H9 (cell line): ENCODE data around the gene ALOX12B. TPM values are rescaled to one million over a fixed set of nuclear protein-coding genes. Genes with fewer than 3 reads are reported as not detected.

ENCODE experiments used
- DNase-seq: peaks from one replicate; pipeline ENCODE4 v3.0.0-alpha.2; 2017
- H2AFZ ChIP-seq: one replicate; pipeline ENCODE4 v1.6.1; 2013; ENCODE audit warnings: mild to moderate bottlenecking, low read length, control low read depth, moderate library complexity
- H2AK5ac ChIP-seq: 2 replicates; pipeline ENCODE4 v1.6.1; 2013; ENCODE audit warnings: low read length, control low read depth, mixed read lengths; ENCODE audit not compliant: insufficient read length
- H2BK120ac ChIP-seq: one replicate; pipeline ENCODE4 v1.6.1; 2013; ENCODE audit warnings: low read depth, mild to moderate bottlenecking, low read length, control low read depth, inconsistent platforms; ENCODE audit not compliant: poor library complexity, severe bottlenecking
- H2BK12ac ChIP-seq: 2 replicates; pipeline ENCODE4 v1.6.1; 2013; ENCODE audit warnings: low read length, control low read depth, mixed read lengths, low read depth; ENCODE audit not compliant: insufficient read length
- H2BK15ac ChIP-seq: 2 replicates; pipeline ENCODE4 v1.6.1; 2013; ENCODE audit warnings: low read depth, low read length, control low read depth
- H2BK20ac ChIP-seq: one replicate; pipeline ENCODE4 v1.6.1; 2013; ENCODE audit warnings: low read depth, mild to moderate bottlenecking, low read length, control low read depth, inconsistent platforms; ENCODE audit not compliant: poor library complexity, severe bottlenecking
- H2BK5ac ChIP-seq: 2 replicates; pipeline ENCODE4 v1.6.1; 2013; ENCODE audit warnings: low read length, control low read depth, mixed read lengths; ENCODE audit not compliant: insufficient read length
- H3K14ac ChIP-seq: 2 replicates; pipeline ENCODE4 v1.6.1; 2013; ENCODE audit warnings: low read length, control low read depth; ENCODE audit not compliant: insufficient read depth
- H3K18ac ChIP-seq: 2 replicates; pipeline ENCODE4 v1.6.1; 2013; ENCODE audit warnings: low read depth, mild to moderate bottlenecking, mixed read lengths, low read length, control low read depth; ENCODE audit not compliant: insufficient read length
- H3K23ac ChIP-seq: 2 replicates; pipeline ENCODE4 v1.6.1; 2013; ENCODE audit warnings: low read length, control low read depth, mixed read lengths, low read depth; ENCODE audit not compliant: insufficient read length
- H3K23me2 ChIP-seq: 2 replicates; pipeline ENCODE4 v1.6.1; 2013; ENCODE audit warnings: low read depth, mild to moderate bottlenecking, mixed read lengths, low read length, control low read depth; ENCODE audit not compliant: insufficient read length, poor library complexity, severe bottlenecking
- H3K27ac ChIP-seq: 2 replicates; pipeline ENCODE4 v1.5.1; 2013; ENCODE audit warnings: low read length, control low read depth, mixed read lengths, low read depth; ENCODE audit not compliant: insufficient read length
- H3K27me3 ChIP-seq: 2 replicates; pipeline ENCODE4 v1.6.1; 2013; ENCODE audit warnings: low read length, control low read depth, inconsistent platforms; ENCODE audit not compliant: insufficient read depth
- H3K4ac ChIP-seq: 2 replicates; pipeline ENCODE4 v1.6.1; 2013; ENCODE audit warnings: low read depth, mild to moderate bottlenecking, control low read depth, inconsistent platforms, low read length, moderate library complexity
- H3K4me1 ChIP-seq: 2 replicates; pipeline ENCODE4 v1.6.1; 2013; ENCODE audit warnings: low read length, control low read depth, inconsistent platforms; ENCODE audit not compliant: insufficient read depth
- H3K4me2 ChIP-seq: 2 replicates; pipeline ENCODE4 v1.6.1; 2013; ENCODE audit warnings: low read length, control low read depth, mixed read lengths; ENCODE audit not compliant: insufficient read length, insufficient read depth
- H3K56ac ChIP-seq: 2 replicates; pipeline ENCODE4 v1.6.1; 2013; ENCODE audit warnings: low read depth, mild to moderate bottlenecking, mixed read lengths, low read length, control low read depth; ENCODE audit not compliant: insufficient read length
- H3K79me1 ChIP-seq: 2 replicates; pipeline ENCODE4 v1.6.1; 2013; ENCODE audit warnings: low read depth, mild to moderate bottlenecking, moderate library complexity, low read length, control low read depth, inconsistent platforms; ENCODE audit not compliant: insufficient read depth, poor library complexity, severe bottlenecking
- H3K79me2 ChIP-seq: 2 replicates; pipeline ENCODE4 v1.6.1; 2013; ENCODE audit warnings: low read length, control low read depth, inconsistent platforms; ENCODE audit not compliant: insufficient read depth
- H3K9ac ChIP-seq: 2 replicates; pipeline ENCODE4 v1.6.1; 2013; ENCODE audit warnings: low read length, control low read depth, mixed read lengths; ENCODE audit not compliant: insufficient read length; ENCODE audit errors: extremely low read depth
- H3K9me3 ChIP-seq: one replicate; pipeline ENCODE4 v1.6.1; 2013; ENCODE audit warnings: low read depth, low read length, inconsistent platforms; ENCODE audit not compliant: control insufficient read depth
- H3T11ph ChIP-seq: one replicate; pipeline ENCODE4 v1.6.1; 2013; ENCODE audit warnings: mild to moderate bottlenecking, low read length, control low read depth, inconsistent platforms
- H4K20me1 ChIP-seq: one replicate; pipeline ENCODE4 v1.6.1; 2013; ENCODE audit not compliant: control insufficient read depth, insufficient read length, insufficient read depth
- H4K5ac ChIP-seq: 2 replicates; pipeline ENCODE4 v1.6.1; 2013; ENCODE audit warnings: low read depth, mild to moderate bottlenecking, mixed read lengths, low read length, control low read depth; ENCODE audit not compliant: insufficient read length
- H4K8ac ChIP-seq: replicated peaks from 2 replicates; pipeline ENCODE4 v1.6.1; 2013; ENCODE audit warnings: low read length, control low read depth, mixed read lengths, low read depth; ENCODE audit not compliant: insufficient read length
- H4K91ac ChIP-seq: 2 replicates; pipeline ENCODE4 v1.6.1; 2013; ENCODE audit warnings: low read depth, mild to moderate bottlenecking, moderate library complexity, mixed read lengths, low read length, control low read depth; ENCODE audit not compliant: insufficient read length
- H3K27ac Mint-ChIP-seq, 3 experiments: 2 replicates in 2 of 3; 3 replicates in 1 of 3; pipeline ENCODE4 v1.8.0; 2020 to 2021; ENCODE audit warnings: mixed read lengths in 3 of 3, mild to moderate bottlenecking in 1 of 3, moderate library complexity in 1 of 3
- H3K27me3 Mint-ChIP-seq: 2 replicates; pipeline ENCODE4 v1.8.0; 2021; ENCODE audit warnings: low read depth, mild to moderate bottlenecking, moderate library complexity, mixed read lengths
- H3K36me3 Mint-ChIP-seq, 3 experiments: 2 replicates in 2 of 3; 3 replicates in 1 of 3; pipeline ENCODE4 v1.8.0; 2020 to 2021; ENCODE audit warnings: low read depth in 3 of 3, mixed read lengths in 3 of 3; ENCODE audit not compliant: insufficient read depth in 1 of 3
- H3K4me1 Mint-ChIP-seq, 2 experiments: 2 replicates each; pipeline ENCODE4 v1.8.0; 2020; ENCODE audit warnings: mixed read lengths in 2 of 2
- H3K4me3 Mint-ChIP-seq, 2 experiments: 2 replicates in 1 of 2; 3 replicates in 1 of 2; pipeline ENCODE4 v1.8.0; 2020 to 2021; ENCODE audit warnings: mild to moderate bottlenecking in 2 of 2, mixed read lengths in 2 of 2, moderate library complexity in 1 of 2
- H3K9me3 Mint-ChIP-seq, 2 experiments: 2 replicates in 1 of 2; 3 replicates in 1 of 2; pipeline ENCODE4 v1.8.0; 2020; ENCODE audit warnings: mild to moderate bottlenecking in 2 of 2, mixed read lengths in 2 of 2, moderate library complexity in 1 of 2
- CTCF ChIP-seq: fragments of 200-600 bp; sonication (generic); conservative IDR thresholded peaks from 3 replicates; pipeline ENCODE4 v1.8.0; 2021; ENCODE audit warnings: antibody characterized with exemption, mild to moderate bottlenecking
- WGBS: extraction: QIAGEN DNeasy Blood & Tissue Kit; methylation state at CpG from one replicate; pipeline ENCODE4 v1.1.7; 2013; ENCODE audit warnings: missing lambda C conversion rate, low lambda C conversion rate, mixed read lengths; ENCODE audit not compliant: insufficient read length; ENCODE audit errors: extremely low coverage; 5-methylcytosine and 5-hydroxymethylcytosine counted together
- total RNA-seq: library from RNA; stranded (reverse); gene quantifications from 2 replicates; pipeline ENCODE4 v1.2.1, GENCODE V29; 2021

Gene ALOX12B
- total RNA-seq, 1 experiment from 2014 or later = 1.2 TPM

- Histone ChIP-seq H3K23ac (no peak overlapping the region), H4K20me1 (no peaks in the 10 kb centered on the region), H2AK5ac (no peak overlapping the region), H2BK20ac (no peak overlapping the region), H4K91ac (no peak overlapping the region), H3K79me1 (no peaks in the 10 kb centered on the region), H3T11ph (no peak overlapping the region), H3K4ac (no peak overlapping the region), H3K27me3 (peaks cover 34% of the 10 kb centered on the region), H4K8ac (no peak overlapping the region), H3K4me2 (peak overlapping the region; percentile 66), H3K9ac (no peak overlapping the region), H2BK120ac (no peak overlapping the region), H3K9me3 (no peaks in the 10 kb centered on the region), H4K5ac (no peak overlapping the region), H3K56ac (no peak overlapping the region), H2AFZ (no peak overlapping the region), H3K14ac (no peak overlapping the region), H2BK15ac (no peak overlapping the region), H3K27ac (no peak overlapping the region), H3K4me1 (no peaks in the 10 kb centered on the region; the same call in 1 of the 2 replicates), H3K79me2 (no peaks in the 10 kb centered on the region), H3K23me2 (peaks cover 62% of the 10 kb centered on the region), H3K18ac (no peak overlapping the region), H2BK12ac (no peak overlapping the region), H2BK5ac (no peak overlapping the region)
- Mint-ChIP-seq H3K36me3 (no peaks in the 10 kb centered on the region; a peak in 2 of 7 replicates), H3K4me1 (peaks cover 42 to 48% of the 10 kb centered on the region in 2 experiments), H3K27ac (no peak overlapping the region), H3K4me3 (peak overlapping the region; percentile 91 to 93), H3K27me3 (peaks cover 82% of the 10 kb centered on the region), H3K9me3 (peaks cover 4 to 8% of the 10 kb centered on the region in 2 experiments; a peak in 4 of 5 replicates)
- peak; percentile 92 for DNase-seq
- no CpG with 5 or more reads among the region's 76 CpGs for whole genome bisulfite sequencing
- TF ChIP-seq CTCF = peak; percentile 81
These were observed 34.3 kb upstream of the ALOX12B start for GRCh38 chr17:8121681-8122421.
